Stimulated activated CD8-positive, alpha-beta memory T cell treated with anti-CD3 and anti-CD28 coated beads, Interleukin-12 subunit alpha, Interleukin-12 subunit beta, amount 100 ng/mL, for 1 hour (primary cell): Measurements from ENCODE around the gene SMURF1.

Source experiments
- DNase-seq: peaks from one replicate; pipeline ENCODE4 v3.0.0-alpha.2; 2020; ENCODE audit warnings: low read depth

SMURF1 gene

GRCh38 chr7:98985945-98986344, 158.0 kb downstream of the SMURF1 start:
- no peak for DNase-seq

- DNase-seq = no peak
Measured at GRCh38 chr7:98985406-98985805, 158.5 kb downstream of the SMURF1 start.

GRCh38 chr7:98984126-98984525, 159.8 kb downstream of the SMURF1 start:
- DNase-seq = no peak

- DNase-seq = no peak
Measured at GRCh38 chr7:98982686-98983085, 161.2 kb downstream of the SMURF1 start.

- no peak for DNase-seq
Measured at GRCh38 chr7:98981701-98982100, 162.2 kb downstream of the SMURF1 start.

- DNase-seq = no peak
Measured at GRCh38 chr7:98978672-98979071, 165.2 kb downstream of the SMURF1 start.
